ENCODE results near the gene NCR2. TPM values are rescaled to one million over a fixed set of nuclear protein-coding genes. Genes with fewer than 3 reads are reported as not detected.

Gene NCR2
- total RNA-seq, 2 experiments from 2014 or later, result not detected

DNA sequence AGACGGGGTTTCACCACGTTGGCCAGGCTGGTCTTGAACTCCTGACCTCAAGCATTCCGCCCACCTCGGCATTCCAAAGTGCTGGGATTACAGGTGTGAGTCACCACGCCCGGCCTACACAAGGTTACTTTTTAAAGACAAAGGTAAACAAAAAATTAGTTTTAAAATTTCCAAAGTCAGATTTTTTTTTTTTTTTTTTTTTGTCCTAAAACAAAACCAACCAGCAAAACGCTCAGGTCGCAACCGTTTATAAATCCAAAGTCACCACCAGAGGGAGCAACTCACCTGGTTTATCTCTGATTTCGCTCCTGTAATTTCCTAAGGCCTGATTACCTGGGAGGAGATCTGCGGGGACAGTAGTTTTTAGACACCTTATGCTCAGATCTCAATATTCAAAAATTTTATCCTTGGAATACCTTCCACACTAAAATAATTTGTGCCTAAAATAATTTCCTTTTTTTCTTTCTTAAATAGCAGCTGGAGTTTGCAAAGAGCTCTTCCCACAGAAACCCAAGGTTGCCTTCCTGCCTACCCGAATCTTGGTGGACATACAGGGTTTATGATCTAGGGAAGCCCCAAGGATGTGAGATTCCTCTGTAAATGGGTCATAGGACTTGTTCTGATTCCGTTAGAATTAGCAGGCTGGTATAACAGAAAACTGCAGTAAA is 29.1 kb upstream of the NCR2 start:
- intact Hi-C loops (cut with micrococcal nuclease), result loop anchor here (1.0 to 5.0 kb wide), 3 partner anchors 12 to 376 kb away; no protein-coding TSS in a partner anchor
- Mint-ChIP-seq H3K36me3 (no peaks in the 10 kb centered on the region), H3K4me3 (no peak overlapping the region), H3K27me3 (peaks cover 6% of the 10 kb centered on the region), H3K9me3 (no peaks in the 10 kb centered on the region), H3K4me1 (ENCODE audit: low read depth) (no peaks in the 10 kb centered on the region), H3K27ac (no peak overlapping the region)
- ChIA-PET POLR2A (interaction anchor here (0.9 kb wide), 1 partner anchor 27 kb away, joined by 3 read pairs; no protein-coding TSS in a partner anchor), CTCF (interaction anchor here (0.6 to 5.7 kb wide), 23 partner anchors 9 to 296 kb away, joined by 3 to 85 read pairs (median 4); no protein-coding TSS in a partner anchor)
- DNase-seq, result peak; percentile 51

DNA sequence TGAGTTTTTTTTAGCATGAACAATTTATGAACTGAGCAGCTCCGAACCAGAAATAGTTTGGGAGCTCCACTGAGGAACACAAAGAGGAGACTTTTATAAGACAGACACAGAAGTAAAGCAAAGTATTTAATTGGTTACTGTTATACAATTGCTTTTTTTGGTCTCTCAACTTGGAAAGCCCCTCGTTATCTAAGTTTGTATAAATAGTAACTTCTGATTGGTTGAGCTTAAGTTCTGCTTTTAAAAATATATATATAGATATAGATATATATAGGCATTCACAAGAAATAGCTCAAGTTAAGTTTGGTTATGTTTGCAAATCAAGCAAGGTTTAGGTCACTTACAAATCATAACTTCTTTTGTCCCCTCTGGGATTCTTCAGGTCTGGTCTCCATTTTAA is 20.2 kb upstream of the NCR2 start:
- H3K9me3 Mint-ChIP-seq, result no peaks in the 10 kb centered on the region
- no peak overlapping the region for H3K27ac Mint-ChIP-seq
- DNase-seq, result no peak
- peaks cover 7% of the 10 kb centered on the region for H3K4me1 Mint-ChIP-seq (ENCODE audit: low read depth)
- no peaks in the 10 kb centered on the region for H3K36me3 Mint-ChIP-seq
- peaks cover 26% of the 10 kb centered on the region for H3K27me3 Mint-ChIP-seq
- CTCF ChIA-PET, result interaction anchor here (1.6 kb wide), 1 partner anchor 8 kb away, joined by 13 read pairs; no protein-coding TSS in a partner anchor
- POLR2A ChIA-PET, result no interaction called here
- intact Hi-C loops (cut with micrococcal nuclease), result no loop called here
- no peak overlapping the region for H3K4me3 Mint-ChIP-seq

DNA sequence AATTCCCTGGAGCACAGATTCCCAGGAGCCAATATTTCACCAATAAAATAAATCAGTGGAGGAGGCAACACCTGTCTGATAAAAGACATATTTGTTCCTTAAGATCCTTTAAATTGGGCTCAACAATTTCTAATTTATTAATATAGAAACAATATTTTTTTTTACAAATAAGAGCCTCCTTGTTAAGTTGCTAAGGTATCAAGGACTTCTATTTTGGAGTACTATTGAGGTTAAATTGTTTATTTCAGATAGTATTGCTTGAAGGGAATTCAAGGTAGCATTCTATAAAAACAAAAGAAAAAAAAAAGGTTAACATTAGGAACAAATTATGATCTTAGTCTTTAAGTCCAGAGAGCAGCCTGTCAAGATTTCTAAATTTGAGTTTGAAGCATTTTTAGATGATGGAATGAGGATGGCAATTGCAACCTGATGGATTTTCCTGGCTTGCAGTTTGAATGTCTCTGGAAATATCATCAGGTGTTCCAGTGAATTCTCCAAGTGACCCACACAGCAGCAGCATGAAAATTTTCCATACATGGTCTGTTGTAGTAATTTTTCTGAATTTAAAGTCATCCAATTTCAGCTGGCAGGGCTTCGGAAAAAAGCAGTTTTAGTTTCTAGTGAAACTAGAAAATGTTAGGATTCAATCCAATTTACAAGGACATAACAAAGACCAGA is 19.3 kb upstream of the NCR2 start:
- CTCF ChIA-PET, result interaction anchor here (1.6 kb wide), 1 partner anchor 9 kb away, joined by 13 read pairs; no protein-coding TSS in a partner anchor
- H3K27ac Mint-ChIP-seq, result no peak overlapping the region
- intact Hi-C loops (cut with micrococcal nuclease), result no loop called here
- no peaks in the 10 kb centered on the region for H3K9me3 Mint-ChIP-seq
- no peak overlapping the region for H3K4me3 Mint-ChIP-seq
- H3K36me3 Mint-ChIP-seq, result no peaks in the 10 kb centered on the region
- peaks cover 7% of the 10 kb centered on the region for H3K4me1 Mint-ChIP-seq (ENCODE audit: low read depth)
- POLR2A ChIA-PET, result no interaction called here
- peaks cover 26% of the 10 kb centered on the region for H3K27me3 Mint-ChIP-seq
- no peak for DNase-seq

DNA sequence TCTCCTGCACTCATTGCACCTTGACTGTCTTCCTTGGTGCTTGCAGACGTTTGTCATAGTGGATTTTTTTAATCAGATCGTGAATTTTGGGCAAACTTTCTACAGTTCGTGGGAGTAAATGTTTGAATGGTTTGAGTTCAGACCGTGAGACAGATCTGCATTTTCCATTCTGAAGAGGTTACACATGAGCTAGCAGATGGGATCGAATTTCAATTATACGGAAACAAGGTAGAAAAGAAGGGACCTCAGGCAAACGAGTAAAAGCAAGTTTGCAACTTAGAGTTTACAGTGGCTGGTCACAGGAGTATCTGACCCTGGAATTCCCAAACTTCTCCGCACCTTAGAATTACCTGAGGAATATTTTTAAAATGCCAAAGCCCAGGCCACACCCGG is 17.2 kb upstream of the NCR2 start:
- DNase-seq, result no peak
- Mint-ChIP-seq H3K4me1 (ENCODE audit: low read depth) (peaks cover 7% of the 10 kb centered on the region), H3K4me3 (peak overlapping the region; percentile 47), H3K27ac (no peak overlapping the region), H3K27me3 (peaks cover 18% of the 10 kb centered on the region), H3K9me3 (no peaks in the 10 kb centered on the region), H3K36me3 (no peaks in the 10 kb centered on the region)
- intact Hi-C loops (cut with micrococcal nuclease), result loop anchor here (1.0 to 2.0 kb wide), 4 partner anchors 12 to 225 kb away; partner anchors contain the start of gene TREML2
- ChIA-PET POLR2A (no interaction called here), CTCF (interaction anchor here (0.6 to 5.5 kb wide), 10 partner anchors 8 to 323 kb away, joined by 3 to 85 read pairs (median 4); no protein-coding TSS in a partner anchor)

DNA sequence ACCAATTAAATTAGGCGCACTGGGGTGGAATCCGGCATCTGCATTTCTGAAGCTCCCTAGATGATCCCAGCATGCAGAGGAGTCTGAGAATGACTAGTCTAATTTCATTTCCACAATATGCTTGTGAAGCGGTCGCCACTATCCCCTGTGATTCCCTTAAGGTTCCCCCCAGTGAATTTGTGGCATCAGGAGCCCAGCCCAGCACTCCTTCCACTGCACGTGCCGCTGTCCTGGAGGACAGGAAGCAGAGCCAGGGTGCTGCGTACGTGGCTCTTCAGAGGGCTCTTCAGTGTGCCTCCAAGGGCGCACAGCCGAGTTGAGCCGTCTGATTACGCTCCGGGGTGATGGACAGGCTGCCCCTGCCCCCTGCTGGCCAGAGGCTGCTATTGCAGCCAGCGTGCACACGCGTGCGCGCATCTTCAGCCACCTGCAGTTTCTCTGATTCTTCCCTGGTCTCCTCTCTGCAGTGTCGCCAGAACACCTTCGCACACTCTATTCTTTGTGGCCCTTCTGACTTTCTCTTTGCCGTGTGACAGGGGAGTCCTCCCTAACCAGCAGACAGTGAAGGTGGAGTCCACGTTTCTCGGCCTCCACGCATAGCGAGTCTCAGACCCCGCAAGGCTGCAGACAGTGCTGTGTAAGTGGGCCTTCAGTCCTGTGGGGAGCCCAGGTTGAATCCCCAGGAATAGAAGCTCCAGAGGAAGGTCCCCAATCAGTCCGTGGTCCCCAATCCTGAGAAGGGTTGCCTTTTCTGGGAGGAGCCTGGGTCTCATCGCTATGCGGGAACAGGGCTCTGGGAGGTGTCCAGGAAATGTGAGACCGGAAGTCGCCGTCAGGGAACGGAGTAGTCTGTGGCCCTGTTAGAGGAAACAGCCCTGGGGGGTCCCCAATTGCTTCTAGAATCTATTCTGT is 16.5 kb upstream of the NCR2 start:
- no peak overlapping the region for H3K27ac Mint-ChIP-seq
- H3K9me3 Mint-ChIP-seq, result no peaks in the 10 kb centered on the region
- H3K27me3 Mint-ChIP-seq, result peaks cover 17% of the 10 kb centered on the region
- no peaks in the 10 kb centered on the region for H3K36me3 Mint-ChIP-seq
- POLR2A ChIA-PET, result no interaction called here
- DNase-seq, result peak; percentile 88
- peak overlapping the region; percentile 47 for H3K4me3 Mint-ChIP-seq
- CTCF ChIA-PET, result interaction anchor here (0.6 to 5.5 kb wide), 19 partner anchors 9 to 324 kb away, joined by 3 to 85 read pairs (median 4); no protein-coding TSS in a partner anchor
- peaks cover 7% of the 10 kb centered on the region for H3K4me1 Mint-ChIP-seq (ENCODE audit: low read depth)
- intact Hi-C loops (cut with micrococcal nuclease), result loop anchor here (1.0 to 2.0 kb wide), 6 partner anchors 13 to 247 kb away; partner anchors contain the start of genes NFYA, OARD1 and TREML2

DNA sequence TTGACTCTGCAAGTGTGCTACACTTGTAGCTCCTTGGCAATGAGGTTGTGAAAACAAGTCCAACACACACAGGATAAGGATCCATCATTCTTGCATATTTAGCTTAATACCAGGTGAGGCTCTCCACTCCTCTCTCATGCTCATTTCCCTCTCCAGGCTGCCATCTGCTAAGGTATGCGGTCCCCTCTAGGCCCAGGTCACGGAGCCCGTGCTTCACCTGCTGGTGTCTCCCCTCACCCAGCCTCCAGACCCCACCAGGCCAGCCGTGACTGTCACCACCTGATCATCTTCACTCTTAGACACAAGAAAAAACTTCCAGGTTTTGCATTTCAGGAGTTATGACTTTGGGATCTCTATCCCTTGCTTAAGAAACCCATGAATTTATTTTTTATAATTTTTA is 14.2 kb upstream of the NCR2 start:
- peaks cover 17% of the 10 kb centered on the region for H3K27me3 Mint-ChIP-seq
- CTCF ChIA-PET, result interaction anchor here (1.1 to 5.5 kb wide), 5 partner anchors 9 to 282 kb away, joined by 3 to 85 read pairs (median 5); partner anchors contain the start of gene UNC5CL
- H3K4me1 Mint-ChIP-seq (ENCODE audit: low read depth), result peaks cover 7% of the 10 kb centered on the region
- no peaks in the 10 kb centered on the region for H3K36me3 Mint-ChIP-seq
- DNase-seq, result no peak
- no peaks in the 10 kb centered on the region for H3K9me3 Mint-ChIP-seq
- POLR2A ChIA-PET, result no interaction called here
- no peak overlapping the region for H3K4me3 Mint-ChIP-seq
- intact Hi-C loops (cut with micrococcal nuclease), result no loop called here
- H3K27ac Mint-ChIP-seq, result no peak overlapping the region

GRCh38 chr6:41325446-41326066 is 9.9 kb upstream of the NCR2 start:
- POLR2A ChIA-PET, result no interaction called here
- CTCF ChIA-PET, result interaction anchor here (0.7 kb wide), 1 partner anchor 19 kb away, joined by 3 read pairs; no protein-coding TSS in a partner anchor

DNA sequence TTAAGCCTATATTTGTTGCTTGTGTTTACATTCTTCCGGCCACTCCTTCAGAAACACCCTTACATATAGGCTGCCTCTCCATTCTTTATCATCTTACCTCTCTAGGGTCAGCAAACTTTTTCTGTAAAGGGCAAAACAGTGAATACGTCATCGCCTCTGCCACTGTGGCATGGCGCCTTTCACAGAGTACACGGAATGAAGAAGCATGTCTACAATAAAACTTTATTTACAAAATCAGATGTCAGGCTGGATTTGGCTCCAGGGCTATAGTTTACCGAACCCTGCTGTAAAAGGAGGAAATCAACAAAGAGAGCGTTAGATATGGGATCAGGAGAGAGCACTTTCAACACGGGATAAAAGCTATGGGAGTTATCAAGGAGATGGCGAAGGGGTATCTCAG is 9.3 kb upstream of the NCR2 start:
- Mint-ChIP-seq H3K27ac (no peak overlapping the region), H3K4me1 (ENCODE audit: low read depth) (no peaks in the 10 kb centered on the region), H3K9me3 (no peaks in the 10 kb centered on the region), H3K4me3 (no peak overlapping the region), H3K36me3 (no peaks in the 10 kb centered on the region), H3K27me3 (peaks cover 18% of the 10 kb centered on the region)
- CTCF ChIA-PET, result interaction anchor here (0.7 kb wide), 1 partner anchor 20 kb away, joined by 3 read pairs; no protein-coding TSS in a partner anchor
- intact Hi-C loops (cut with micrococcal nuclease), result no loop called here
- POLR2A ChIA-PET, result no interaction called here
- DNase-seq, result no peak

More at GRCh38 chr6:41325446-41326066, 9.9 kb upstream of the NCR2 start:
- Mint-ChIP-seq H3K4me1 (ENCODE audit: low read depth) (no peaks in the 10 kb centered on the region), H3K4me3 (no peak overlapping the region), H3K36me3 (no peaks in the 10 kb centered on the region), H3K27ac (no peak overlapping the region), H3K27me3 (peaks cover 18% of the 10 kb centered on the region), H3K9me3 (no peaks in the 10 kb centered on the region)
- DNase-seq, result no peak
- intact Hi-C loops (cut with micrococcal nuclease), result no loop called here

GRCh38 chr6:41327177-41327576 is 8.2 kb upstream of the NCR2 start:
- CTCF ChIA-PET, result interaction anchor here (1.3 kb wide), 1 partner anchor 20 kb away, joined by 3 read pairs; no protein-coding TSS in a partner anchor

GRCh38 chr6:41331401-41332150 is 3.8 kb upstream of the NCR2 start:
- Mint-ChIP-seq H3K36me3 (no peaks in the 10 kb centered on the region), H3K4me3 (no peak overlapping the region), H3K9me3 (no peaks in the 10 kb centered on the region), H3K27ac (no peak overlapping the region), H3K4me1 (ENCODE audit: low read depth) (peaks cover 24% of the 10 kb centered on the region), H3K27me3 (peaks cover 5% of the 10 kb centered on the region)
- intact Hi-C loops (cut with micrococcal nuclease), result no loop called here
- ChIA-PET POLR2A (no interaction called here), CTCF (no interaction called here)
- DNase-seq, result no peak

More at GRCh38 chr6:41327177-41327576, 8.2 kb upstream of the NCR2 start:
- H3K36me3 Mint-ChIP-seq, result no peaks in the 10 kb centered on the region
- no peak for DNase-seq
- no peak overlapping the region for H3K4me3 Mint-ChIP-seq
- peaks cover 4% of the 10 kb centered on the region for H3K4me1 Mint-ChIP-seq (ENCODE audit: low read depth)
- H3K27me3 Mint-ChIP-seq, result peaks cover 18% of the 10 kb centered on the region
- no peak overlapping the region for H3K27ac Mint-ChIP-seq
- POLR2A ChIA-PET, result no interaction called here
- no peaks in the 10 kb centered on the region for H3K9me3 Mint-ChIP-seq
- intact Hi-C loops (cut with micrococcal nuclease), result no loop called here

DNA sequence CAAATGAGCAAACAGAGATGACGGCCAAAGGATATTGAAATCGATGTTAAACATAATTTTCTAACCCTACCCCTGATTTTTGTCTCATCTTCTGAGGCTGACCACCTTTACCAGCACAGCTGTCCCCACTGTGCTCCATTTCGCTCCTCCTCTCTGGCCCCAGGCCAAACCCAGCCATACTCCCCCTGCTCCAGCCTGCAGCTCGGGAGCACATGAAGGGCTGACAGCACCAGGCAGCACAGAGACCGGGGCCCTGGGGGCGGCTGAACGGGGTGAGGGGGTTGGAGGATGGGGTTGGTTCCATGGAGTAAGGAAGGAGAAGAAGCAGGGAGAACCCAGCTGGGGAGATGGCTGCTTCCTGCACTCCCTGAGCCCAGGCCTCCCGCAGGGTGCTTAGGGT is 3.2 kb upstream of the NCR2 start:
- Mint-ChIP-seq H3K9me3 (no peaks in the 10 kb centered on the region), H3K4me3 (no peak overlapping the region), H3K27ac (no peak overlapping the region), H3K36me3 (no peaks in the 10 kb centered on the region), H3K4me1 (ENCODE audit: low read depth) (peaks cover 24% of the 10 kb centered on the region), H3K27me3 (peaks cover 5% of the 10 kb centered on the region)
- CTCF ChIA-PET, result interaction anchor here (1.0 to 1.5 kb wide), 2 partner anchors 12 to 14 kb away, joined by 4 to 6 read pairs; no protein-coding TSS in a partner anchor
- POLR2A ChIA-PET, result no interaction called here
- no peak for DNase-seq
- intact Hi-C loops (cut with micrococcal nuclease), result no loop called here
